ENCODE measurements around the gene USP12. TPM values are rescaled to one million over a fixed set of nuclear protein-coding genes. Genes with fewer than 3 reads are reported as not detected.

USP12 gene
- total RNA-seq, 1 experiment from 2014 or later, result 36.2 TPM

- ChIA-PET CTCF (no interaction called here), POLR2A (no interaction called here)
- intact Hi-C loops (cut with micrococcal nuclease; ENCODE audit: unreplicated experiment), result no loop called here
- no peak for TF ChIP-seq CTCF (IDR thresholded peaks at IDR 0.05; ENCODE audit: insufficient read depth in 1 of 2, low read depth in 1 of 2, low read length in 1 of 2, severe bottlenecking in 1 of 2, unreplicated experiment in 1 of 2)
- no peaks in the 10 kb centered on the region for H3K9me3 ChIP-seq
- BruUV-seq (replicated peaks), result no TSS peak
- no peaks in the 10 kb centered on the region for H3K36me3 ChIP-seq (ENCODE audit: control insufficient read depth, insufficient read depth, low read length)
- Mint-ChIP-seq H3K36me3 (ENCODE audit: insufficient read depth, unreplicated experiment) (no peaks in the 10 kb centered on the region), H3K4me3 (ENCODE audit: unreplicated experiment) (no peak overlapping the region), H3K27ac (ENCODE audit: unreplicated experiment) (no peak overlapping the region), H3K9me3 (ENCODE audit: unreplicated experiment) (no peaks in the 10 kb centered on the region), H3K4me1 (ENCODE audit: low read depth, unreplicated experiment) (no peaks in the 10 kb centered on the region), H3K27me3 (ENCODE audit: insufficient read depth, unreplicated experiment) (no peaks in the 10 kb centered on the region)
- no peak for DNase-seq
- no peaks in the 10 kb centered on the region for H3K27me3 ChIP-seq (replicated peaks; ENCODE audit: control insufficient read depth, insufficient read depth, low read length)
- no peaks in the 10 kb centered on the region for H3K4me1 ChIP-seq
- H3K4me3 ChIP-seq (ENCODE audit: low read depth, low read length), result no peak overlapping the region
These were observed 33.9 kb downstream of the USP12 start for GRCh38 chr13:27137759-27138158.

- intact Hi-C loops (cut with micrococcal nuclease; ENCODE audit: unreplicated experiment), result no loop called here
- DNase-seq, result no peak
- H3K9me3 ChIP-seq, result no peaks in the 10 kb centered on the region
- CTCF ChIA-PET, result no interaction called here
- no peaks in the 10 kb centered on the region for H3K27me3 ChIP-seq (replicated peaks; ENCODE audit: control insufficient read depth, insufficient read depth, low read length)
- H3K36me3 ChIP-seq (ENCODE audit: control insufficient read depth, insufficient read depth, low read length), result no peaks in the 10 kb centered on the region
- Mint-ChIP-seq H3K27ac (ENCODE audit: unreplicated experiment) (no peak overlapping the region), H3K9me3 (ENCODE audit: unreplicated experiment) (peaks cover 9% of the 10 kb centered on the region), H3K27me3 (ENCODE audit: insufficient read depth, unreplicated experiment) (no peaks in the 10 kb centered on the region), H3K36me3 (ENCODE audit: insufficient read depth, unreplicated experiment) (no peaks in the 10 kb centered on the region), H3K4me1 (ENCODE audit: low read depth, unreplicated experiment) (no peaks in the 10 kb centered on the region), H3K4me3 (ENCODE audit: unreplicated experiment) (no peak overlapping the region)
- no peak for TF ChIP-seq CTCF (IDR thresholded peaks at IDR 0.05; ENCODE audit: insufficient read depth in 1 of 2, low read depth in 1 of 2, low read length in 1 of 2, severe bottlenecking in 1 of 2, unreplicated experiment in 1 of 2)
- H3K4me1 ChIP-seq, result no peaks in the 10 kb centered on the region
- POLR2A ChIA-PET, result no interaction called here
- no TSS peak for BruUV-seq (replicated peaks)
- H3K4me3 ChIP-seq (ENCODE audit: low read depth, low read length), result no peak overlapping the region
These were observed 36.6 kb downstream of the USP12 start for GRCh38 chr13:27135023-27135422.

GRCh38 chr13:27133889-27134288, 37.7 kb downstream of the USP12 start:
- POLR2A ChIA-PET, result no interaction called here
- no peak overlapping the region for H3K27ac Mint-ChIP-seq (ENCODE audit: unreplicated experiment)

More at GRCh38 chr13:27133889-27134288, 37.7 kb downstream of the USP12 start:
- DNase-seq, result no peak
- BruUV-seq (replicated peaks), result no TSS peak
- H3K36me3 ChIP-seq (ENCODE audit: control insufficient read depth, insufficient read depth, low read length), result no peaks in the 10 kb centered on the region; the same call in 1 of the 2 replicates
- intact Hi-C loops (cut with micrococcal nuclease; ENCODE audit: unreplicated experiment), result no loop called here
- H3K4me1 ChIP-seq, result no peaks in the 10 kb centered on the region
- H3K27me3 ChIP-seq (replicated peaks; ENCODE audit: control insufficient read depth, insufficient read depth, low read length), result no peaks in the 10 kb centered on the region
- Mint-ChIP-seq H3K4me3 (ENCODE audit: unreplicated experiment) (no peak overlapping the region), H3K27me3 (ENCODE audit: insufficient read depth, unreplicated experiment) (no peaks in the 10 kb centered on the region), H3K9me3 (ENCODE audit: unreplicated experiment) (peaks cover 9% of the 10 kb centered on the region), H3K4me1 (ENCODE audit: low read depth, unreplicated experiment) (no peaks in the 10 kb centered on the region), H3K36me3 (ENCODE audit: insufficient read depth, unreplicated experiment) (no peaks in the 10 kb centered on the region)
- H3K9me3 ChIP-seq, result no peaks in the 10 kb centered on the region
- no peak overlapping the region for H3K4me3 ChIP-seq (ENCODE audit: low read depth, low read length)
- CTCF ChIA-PET, result no interaction called here
- TF ChIP-seq CTCF (IDR thresholded peaks at IDR 0.05; ENCODE audit: insufficient read depth in 1 of 2, low read depth in 1 of 2, low read length in 1 of 2, severe bottlenecking in 1 of 2, unreplicated experiment in 1 of 2), result no peak
